ENCODE data around the gene ROGDI.
A peak's percentile ranks its signal among the peaks of the same experiment; 100 is the strongest.

The ROGDI gene

GRCh38 chr16:4803401-4803844, 990 bp upstream of the ROGDI start:
- Histone ChIP-seq H3K27ac (no peak overlapping the region), H3K4me3 (peak overlapping the region; percentile 89)
- TF ChIP-seq CTCF (IDR thresholded peaks at IDR 0.05) = no peak
- DNase-seq (ENCODE audit: low spot score) = no peak

GRCh38 chr16:4802659-4803287, 340 bp upstream of the ROGDI start:
- no peak for TF ChIP-seq CTCF (IDR thresholded peaks at IDR 0.05)
- peak; percentile 95 for DNase-seq (ENCODE audit: low spot score)
- peak overlapping the region; percentile 51 to 92 for H3K27ac ChIP-seq
- peak overlapping the region; percentile 89 for H3K4me3 ChIP-seq

- H3K4me3 ChIP-seq = peak overlapping the region; percentile 89
- peak overlapping the region in 1 of 2 donors; percentile 92 for H3K27ac ChIP-seq
- no peak for DNase-seq (ENCODE audit: low spot score)
- TF ChIP-seq CTCF (IDR thresholded peaks at IDR 0.05) = no peak
Measured at GRCh38 chr16:4801051-4801961, 1.1 kb downstream of the ROGDI start.

- no peak overlapping the region for H3K27ac ChIP-seq
- DNase-seq (ENCODE audit: low spot score) = no peak
- TF ChIP-seq CTCF (IDR thresholded peaks at IDR 0.05) = no peak
- H3K4me3 ChIP-seq = no peak overlapping the region
Measured at GRCh38 chr16:4800290-4801041, 2.0 kb downstream of the ROGDI start.

GRCh38 chr16:4799171-4799855, 3.1 kb downstream of the ROGDI start:
- H3K4me3 ChIP-seq = no peak overlapping the region
- TF ChIP-seq CTCF (IDR thresholded peaks at IDR 0.05) = no peak
- no peak overlapping the region for H3K27ac ChIP-seq
- no peak for DNase-seq (ENCODE audit: low spot score)

GRCh38 chr16:4798456-4798855, 4.0 kb downstream of the ROGDI start:
- no peak overlapping the region for H3K27ac ChIP-seq
- H3K4me3 ChIP-seq = no peak overlapping the region
- DNase-seq (ENCODE audit: low spot score) = no peak
- TF ChIP-seq CTCF (IDR thresholded peaks at IDR 0.05) = no peak

Data from coronary artery (tissue), 2 donors.